ENCODE data around the gene KRTAP9-6.
"Not testable (repeated sequence)": the region's sequence is repeated elsewhere in the genome, so short reads cannot be mapped to it uniquely, and the experiment has no call there.

KRTAP9-6 gene

DNA sequence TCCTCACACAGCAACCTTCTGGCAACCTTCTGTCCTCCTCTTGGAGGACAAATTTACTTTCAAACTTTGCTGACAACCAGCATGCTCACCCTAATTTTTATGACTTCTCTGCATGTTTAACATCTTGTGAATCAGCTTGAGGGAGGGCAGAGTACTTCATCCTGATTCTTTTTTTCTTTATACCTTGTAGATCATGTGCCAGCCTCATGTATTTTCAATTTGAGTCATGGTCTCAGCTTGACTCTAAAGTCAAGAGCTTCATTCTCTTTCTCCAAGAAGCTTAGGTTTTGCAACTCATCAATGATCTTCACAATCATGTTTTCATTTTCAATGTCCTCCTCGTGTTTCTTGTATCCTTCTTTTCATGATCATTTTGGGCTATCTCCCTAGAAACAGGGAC is 6.7 kb downstream of the KRTAP9-6 start:
- Histone ChIP-seq H3K9me2 (replicated peaks; ENCODE audit: insufficient read depth, low read length) (no peaks in the 10 kb centered on the region), H3K4me2 (ENCODE audit: low read depth, low read length, poor library complexity, severe bottlenecking) (no peak overlapping the region), H3K4me3 (ENCODE audit: insufficient read depth, low read length, poor library complexity, severe bottlenecking) (no peak overlapping the region), H3K9ac (ENCODE audit: low read length) (no peak overlapping the region), H3K27ac (ENCODE audit: low read depth, low read length) (no peak overlapping the region), H3K9me3 (ENCODE audit: insufficient read depth, low read length) (no peaks in the 10 kb centered on the region), H3K36me3 (ENCODE audit: low read length) (no peaks in the 10 kb centered on the region), H3F3A (ENCODE audit: insufficient read depth) (no peaks in the 10 kb centered on the region), H4K20me1 (ENCODE audit: low read depth, low read length) (no peaks in the 10 kb centered on the region), H2AFZ (ENCODE audit: low read depth, low read length, severe bottlenecking) (no peak overlapping the region), H3K27me3 (ENCODE audit: low read length) (no peaks in the 10 kb centered on the region), H3K79me2 (ENCODE audit: insufficient read depth, low read length) (no peaks in the 10 kb centered on the region)
- TF ChIP-seq, protein P1, sequence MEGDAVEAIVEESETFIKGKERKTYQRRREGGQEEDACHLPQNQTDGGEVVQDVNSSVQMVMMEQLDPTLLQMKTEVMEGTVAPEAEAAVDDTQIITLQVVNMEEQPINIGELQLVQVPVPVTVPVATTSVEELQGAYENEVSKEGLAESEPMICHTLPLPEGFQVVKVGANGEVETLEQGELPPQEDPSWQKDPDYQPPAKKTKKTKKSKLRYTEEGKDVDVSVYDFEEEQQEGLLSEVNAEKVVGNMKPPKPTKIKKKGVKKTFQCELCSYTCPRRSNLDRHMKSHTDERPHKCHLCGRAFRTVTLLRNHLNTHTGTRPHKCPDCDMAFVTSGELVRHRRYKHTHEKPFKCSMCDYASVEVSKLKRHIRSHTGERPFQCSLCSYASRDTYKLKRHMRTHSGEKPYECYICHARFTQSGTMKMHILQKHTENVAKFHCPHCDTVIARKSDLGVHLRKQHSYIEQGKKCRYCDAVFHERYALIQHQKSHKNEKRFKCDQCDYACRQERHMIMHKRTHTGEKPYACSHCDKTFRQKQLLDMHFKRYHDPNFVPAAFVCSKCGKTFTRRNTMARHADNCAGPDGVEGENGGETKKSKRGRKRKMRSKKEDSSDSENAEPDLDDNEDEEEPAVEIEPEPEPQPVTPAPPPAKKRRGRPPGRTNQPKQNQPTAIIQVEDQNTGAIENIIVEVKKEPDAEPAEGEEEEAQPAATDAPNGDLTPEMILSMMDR (IDR thresholded peaks at IDR 0.05; ENCODE audit: insufficient read depth, low read length, poor library complexity, severe bottlenecking) = no peak
- TF ChIP-seq EZH2phosphoT487 (conservative IDR thresholded peaks at IDR 0.05; ENCODE audit: low read length) = no peak

GRCh38 chr17:41275648-41276190 is 10.5 kb downstream of the KRTAP9-6 start, which contains the start of gene KRTAP9-7:
TSS of gene KRTAP9-7 (plus strand) at chr17:41275698. CDS start at chr17:41275698, 0 bp downstream.
- not testable (repeated sequence) for H3K4me2 ChIP-seq (ENCODE audit: low read depth, low read length, poor library complexity, severe bottlenecking); H3K4me3 ChIP-seq (ENCODE audit: insufficient read depth, low read length, poor library complexity, severe bottlenecking); H3K27me3 ChIP-seq (ENCODE audit: low read length); H3F3A ChIP-seq (ENCODE audit: insufficient read depth); H2AFZ ChIP-seq (ENCODE audit: low read depth, low read length, severe bottlenecking); H3K9me2 ChIP-seq (replicated peaks; ENCODE audit: insufficient read depth, low read length); H3K9me3 ChIP-seq (ENCODE audit: insufficient read depth, low read length); H3K79me2 ChIP-seq (ENCODE audit: insufficient read depth, low read length); H3K9ac ChIP-seq (ENCODE audit: low read length); H4K20me1 ChIP-seq (ENCODE audit: low read depth, low read length); H3K27ac ChIP-seq (ENCODE audit: low read depth, low read length); H3K36me3 ChIP-seq (ENCODE audit: low read length)

GRCh38 chr17:41278176-41278955 is 13.2 kb downstream of the KRTAP9-6 start:
- H4K20me1 ChIP-seq (ENCODE audit: low read depth, low read length) = no peaks in the 10 kb centered on the region
- H3K9me2 ChIP-seq (replicated peaks; ENCODE audit: insufficient read depth, low read length) = no peaks in the 10 kb centered on the region
- no peak overlapping the region for H3K4me2 ChIP-seq (ENCODE audit: low read depth, low read length, poor library complexity, severe bottlenecking)
- H2AFZ ChIP-seq (ENCODE audit: low read depth, low read length, severe bottlenecking) = no peak overlapping the region
- H3K9ac ChIP-seq (ENCODE audit: low read length) = no peak overlapping the region
- H3F3A ChIP-seq (ENCODE audit: insufficient read depth) = no peaks in the 10 kb centered on the region
- H3K4me3 ChIP-seq (ENCODE audit: insufficient read depth, low read length, poor library complexity, severe bottlenecking) = no peak overlapping the region
- H3K27ac ChIP-seq (ENCODE audit: low read depth, low read length) = no peak overlapping the region
- TF ChIP-seq, protein P1 (IDR thresholded peaks at IDR 0.05; ENCODE audit: insufficient read depth, low read length, poor library complexity, severe bottlenecking) = no peak
- no peak for TF ChIP-seq EZH2phosphoT487 (conservative IDR thresholded peaks at IDR 0.05; ENCODE audit: low read length)
- H3K36me3 ChIP-seq (ENCODE audit: low read length) = no peaks in the 10 kb centered on the region
- H3K27me3 ChIP-seq (ENCODE audit: low read length) = no peaks in the 10 kb centered on the region
- no peaks in the 10 kb centered on the region for H3K9me3 ChIP-seq (ENCODE audit: insufficient read depth, low read length)
- no peaks in the 10 kb centered on the region for H3K79me2 ChIP-seq (ENCODE audit: insufficient read depth, low read length)

DNA sequence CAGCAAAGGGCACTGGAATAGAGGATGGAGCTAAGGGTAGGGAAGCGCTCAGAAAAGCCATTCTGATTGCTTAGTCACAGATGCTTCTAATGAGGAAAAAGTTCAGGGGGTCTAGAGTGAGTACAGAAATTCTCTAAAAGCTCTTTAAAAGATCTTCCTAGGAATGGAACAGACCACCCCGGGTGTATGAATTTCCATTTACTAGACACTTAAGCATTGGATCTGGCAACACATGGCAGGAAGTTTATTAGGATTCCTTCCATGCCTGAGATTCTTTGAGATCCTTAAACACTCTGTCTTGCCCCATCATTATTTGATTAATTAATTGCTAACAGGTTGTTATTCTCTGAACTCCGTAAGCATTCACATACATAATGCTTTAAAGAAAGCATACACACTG is 18.9 kb downstream of the KRTAP9-6 start:
- TF ChIP-seq EZH2phosphoT487 (conservative IDR thresholded peaks at IDR 0.05; ENCODE audit: low read length) = no peak
- TF ChIP-seq, protein P1 (IDR thresholded peaks at IDR 0.05; ENCODE audit: insufficient read depth, low read length, poor library complexity, severe bottlenecking) = no peak
- Histone ChIP-seq H3K27ac (ENCODE audit: low read depth, low read length) (no peak overlapping the region), H3K9me2 (replicated peaks; ENCODE audit: insufficient read depth, low read length) (no peaks in the 10 kb centered on the region), H2AFZ (ENCODE audit: low read depth, low read length, severe bottlenecking) (no peak overlapping the region), H3K4me2 (ENCODE audit: low read depth, low read length, poor library complexity, severe bottlenecking) (no peak overlapping the region), H4K20me1 (ENCODE audit: low read depth, low read length) (no peaks in the 10 kb centered on the region), H3K27me3 (ENCODE audit: low read length) (no peaks in the 10 kb centered on the region), H3K36me3 (ENCODE audit: low read length) (no peaks in the 10 kb centered on the region), H3K4me3 (ENCODE audit: insufficient read depth, low read length, poor library complexity, severe bottlenecking) (no peak overlapping the region), H3F3A (ENCODE audit: insufficient read depth) (no peaks in the 10 kb centered on the region), H3K79me2 (ENCODE audit: insufficient read depth, low read length) (no peaks in the 10 kb centered on the region), H3K9me3 (ENCODE audit: insufficient read depth, low read length) (no peaks in the 10 kb centered on the region), H3K9ac (ENCODE audit: low read length) (no peak overlapping the region)
